Measurements from ENCODE around the gene C11orf87. TPM values are rescaled to one million over a fixed set of nuclear protein-coding genes. Genes with fewer than 3 reads are reported as not detected.

The C11orf87 gene
- total and polyA plus RNA-seq, 2 of the 8 experiments (the other 6 are each of a cell fraction or from before 2014, with no cell fraction given), result 0.22 to 0.32 TPM

DNA sequence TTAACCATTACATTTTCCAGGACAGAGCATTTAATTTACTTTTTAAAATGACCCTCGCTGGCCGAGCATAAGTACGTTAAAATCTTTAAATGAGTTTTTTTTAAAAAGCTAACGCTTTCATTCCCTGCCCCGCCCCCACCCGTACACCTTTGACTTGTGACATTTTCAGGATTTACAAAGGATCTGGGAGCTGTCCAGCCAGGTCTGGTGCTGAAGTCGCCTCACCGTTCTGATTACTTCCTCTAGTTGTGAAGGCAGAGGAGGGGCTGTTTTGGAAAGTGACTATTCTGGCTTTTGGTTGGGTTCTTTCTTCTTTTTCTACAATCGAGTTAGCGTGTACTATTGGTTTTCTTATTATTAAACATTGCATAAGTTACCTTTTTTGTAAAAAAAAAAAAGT, 2.9 kb downstream of the C11orf87 start (continued):
- TF ChIP-seq, protein P1, sequence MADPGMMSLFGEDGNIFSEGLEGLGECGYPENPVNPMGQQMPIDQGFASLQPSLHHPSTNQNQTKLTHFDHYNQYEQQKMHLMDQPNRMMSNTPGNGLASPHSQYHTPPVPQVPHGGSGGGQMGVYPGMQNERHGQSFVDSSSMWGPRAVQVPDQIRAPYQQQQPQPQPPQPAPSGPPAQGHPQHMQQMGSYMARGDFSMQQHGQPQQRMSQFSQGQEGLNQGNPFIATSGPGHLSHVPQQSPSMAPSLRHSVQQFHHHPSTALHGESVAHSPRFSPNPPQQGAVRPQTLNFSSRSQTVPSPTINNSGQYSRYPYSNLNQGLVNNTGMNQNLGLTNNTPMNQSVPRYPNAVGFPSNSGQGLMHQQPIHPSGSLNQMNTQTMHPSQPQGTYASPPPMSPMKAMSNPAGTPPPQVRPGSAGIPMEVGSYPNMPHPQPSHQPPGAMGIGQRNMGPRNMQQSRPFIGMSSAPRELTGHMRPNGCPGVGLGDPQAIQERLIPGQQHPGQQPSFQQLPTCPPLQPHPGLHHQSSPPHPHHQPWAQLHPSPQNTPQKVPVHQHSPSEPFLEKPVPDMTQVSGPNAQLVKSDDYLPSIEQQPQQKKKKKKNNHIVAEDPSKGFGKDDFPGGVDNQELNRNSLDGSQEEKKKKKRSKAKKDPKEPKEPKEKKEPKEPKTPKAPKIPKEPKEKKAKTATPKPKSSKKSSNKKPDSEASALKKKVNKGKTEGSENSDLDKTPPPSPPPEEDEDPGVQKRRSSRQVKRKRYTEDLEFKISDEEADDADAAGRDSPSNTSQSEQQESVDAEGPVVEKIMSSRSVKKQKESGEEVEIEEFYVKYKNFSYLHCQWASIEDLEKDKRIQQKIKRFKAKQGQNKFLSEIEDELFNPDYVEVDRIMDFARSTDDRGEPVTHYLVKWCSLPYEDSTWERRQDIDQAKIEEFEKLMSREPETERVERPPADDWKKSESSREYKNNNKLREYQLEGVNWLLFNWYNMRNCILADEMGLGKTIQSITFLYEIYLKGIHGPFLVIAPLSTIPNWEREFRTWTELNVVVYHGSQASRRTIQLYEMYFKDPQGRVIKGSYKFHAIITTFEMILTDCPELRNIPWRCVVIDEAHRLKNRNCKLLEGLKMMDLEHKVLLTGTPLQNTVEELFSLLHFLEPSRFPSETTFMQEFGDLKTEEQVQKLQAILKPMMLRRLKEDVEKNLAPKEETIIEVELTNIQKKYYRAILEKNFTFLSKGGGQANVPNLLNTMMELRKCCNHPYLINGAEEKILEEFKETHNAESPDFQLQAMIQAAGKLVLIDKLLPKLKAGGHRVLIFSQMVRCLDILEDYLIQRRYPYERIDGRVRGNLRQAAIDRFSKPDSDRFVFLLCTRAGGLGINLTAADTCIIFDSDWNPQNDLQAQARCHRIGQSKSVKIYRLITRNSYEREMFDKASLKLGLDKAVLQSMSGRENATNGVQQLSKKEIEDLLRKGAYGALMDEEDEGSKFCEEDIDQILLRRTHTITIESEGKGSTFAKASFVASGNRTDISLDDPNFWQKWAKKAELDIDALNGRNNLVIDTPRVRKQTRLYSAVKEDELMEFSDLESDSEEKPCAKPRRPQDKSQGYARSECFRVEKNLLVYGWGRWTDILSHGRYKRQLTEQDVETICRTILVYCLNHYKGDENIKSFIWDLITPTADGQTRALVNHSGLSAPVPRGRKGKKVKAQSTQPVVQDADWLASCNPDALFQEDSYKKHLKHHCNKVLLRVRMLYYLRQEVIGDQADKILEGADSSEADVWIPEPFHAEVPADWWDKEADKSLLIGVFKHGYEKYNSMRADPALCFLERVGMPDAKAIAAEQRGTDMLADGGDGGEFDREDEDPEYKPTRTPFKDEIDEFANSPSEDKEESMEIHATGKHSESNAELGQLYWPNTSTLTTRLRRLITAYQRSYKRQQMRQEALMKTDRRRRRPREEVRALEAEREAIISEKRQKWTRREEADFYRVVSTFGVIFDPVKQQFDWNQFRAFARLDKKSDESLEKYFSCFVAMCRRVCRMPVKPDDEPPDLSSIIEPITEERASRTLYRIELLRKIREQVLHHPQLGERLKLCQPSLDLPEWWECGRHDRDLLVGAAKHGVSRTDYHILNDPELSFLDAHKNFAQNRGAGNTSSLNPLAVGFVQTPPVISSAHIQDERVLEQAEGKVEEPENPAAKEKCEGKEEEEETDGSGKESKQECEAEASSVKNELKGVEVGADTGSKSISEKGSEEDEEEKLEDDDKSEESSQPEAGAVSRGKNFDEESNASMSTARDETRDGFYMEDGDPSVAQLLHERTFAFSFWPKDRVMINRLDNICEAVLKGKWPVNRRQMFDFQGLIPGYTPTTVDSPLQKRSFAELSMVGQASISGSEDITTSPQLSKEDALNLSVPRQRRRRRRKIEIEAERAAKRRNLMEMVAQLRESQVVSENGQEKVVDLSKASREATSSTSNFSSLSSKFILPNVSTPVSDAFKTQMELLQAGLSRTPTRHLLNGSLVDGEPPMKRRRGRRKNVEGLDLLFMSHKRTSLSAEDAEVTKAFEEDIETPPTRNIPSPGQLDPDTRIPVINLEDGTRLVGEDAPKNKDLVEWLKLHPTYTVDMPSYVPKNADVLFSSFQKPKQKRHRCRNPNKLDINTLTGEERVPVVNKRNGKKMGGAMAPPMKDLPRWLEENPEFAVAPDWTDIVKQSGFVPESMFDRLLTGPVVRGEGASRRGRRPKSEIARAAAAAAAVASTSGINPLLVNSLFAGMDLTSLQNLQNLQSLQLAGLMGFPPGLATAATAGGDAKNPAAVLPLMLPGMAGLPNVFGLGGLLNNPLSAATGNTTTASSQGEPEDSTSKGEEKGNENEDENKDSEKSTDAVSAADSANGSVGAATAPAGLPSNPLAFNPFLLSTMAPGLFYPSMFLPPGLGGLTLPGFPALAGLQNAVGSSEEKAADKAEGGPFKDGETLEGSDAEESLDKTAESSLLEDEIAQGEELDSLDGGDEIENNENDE (IDR thresholded peaks at IDR 0.05; ENCODE audit: insufficient replicate concordance, low read length), result no peak
- no peak for TF ChIP-seq TAF7 (optimal IDR thresholded peaks at IDR 0.05; ENCODE audit: borderline replicate concordance, low read depth, low read length)
- TF ChIP-seq TAF1 (IDR thresholded peaks at IDR 0.05; ENCODE audit: low read depth, low read length), result no peak
- TF ChIP-seq GABPA (IDR thresholded peaks at IDR 0.05; ENCODE audit: borderline replicate concordance, insufficient read depth, low read length), result no peak
- no peak for TF ChIP-seq RXRA (IDR thresholded peaks at IDR 0.05; ENCODE audit: insufficient read depth, low read depth, low read length)
- TF ChIP-seq FOSL1 (IDR thresholded peaks at IDR 0.05; ENCODE audit: insufficient read depth, low read depth, low read length), result no peak
- TF ChIP-seq BACH1 (IDR thresholded peaks at IDR 0.05; ENCODE audit: low read length), result no peak
- 0 out of 2 replicates have a peak, but pooled peaks have one; percentile 30 for TF ChIP-seq CEBPB (IDR thresholded peaks at IDR 0.05; ENCODE audit: low read depth, low read length)
- TF ChIP-seq SIN3A (conservative IDR thresholded peaks at IDR 0.05 in 1 of 2, IDR thresholded peaks at IDR 0.05 in 1 of 2; ENCODE audit: low read depth in 1 of 2, low read length in 2 of 2), result peak; percentile 97
- no peak for TF ChIP-seq SIRT6 (IDR thresholded peaks at IDR 0.05; ENCODE audit: low read length)
- no peak for TF ChIP-seq ASH2L (IDR thresholded peaks at IDR 0.05; ENCODE audit: low read length)
- TF ChIP-seq HDAC2 (IDR thresholded peaks at IDR 0.05; ENCODE audit: borderline replicate concordance in 1 of 2, low read depth in 2 of 2, low read length in 2 of 2), result peak; percentile 45 to 80; a peak in 2 of 4 replicates

Data from H1 (cell line).